Keratinocyte (primary cell): Measurements from ENCODE around the gene MTR. TPM values are rescaled to one million over a fixed set of nuclear protein-coding genes. Genes with fewer than 3 reads are reported as not detected.
A peak's percentile ranks its signal among the peaks of the same experiment; 100 is the strongest.

Experiments used
- DNase-seq: peaks from one replicate; pipeline ENCODE4 v3.0.0-alpha.2; 2011; ENCODE audit warnings: low read depth, missing footprints, low spot score
- FAIRE-seq: peaks from 2 replicates; lab custom pipeline; 2011; peaks lifted over from hg19 to GRCh38; lab: Jason Lieb, UNC
- H2AFZ ChIP-seq: 2 replicates; pipeline ENCODE4 v1.6.0; 2012; ENCODE audit warnings: low read length, control low read depth, inconsistent platforms; ENCODE audit not compliant: control insufficient read depth
- H3K27ac ChIP-seq: 2 replicates; pipeline ENCODE4 v1.5.1; 2011; ENCODE audit warnings: low read length; ENCODE audit not compliant: control insufficient read depth, insufficient read depth
- H3K27me3 ChIP-seq: 3 replicates; pipeline ENCODE4 v1.6.0; 2011; ENCODE audit warnings: low read length; ENCODE audit not compliant: control insufficient read depth, insufficient read depth; ENCODE audit errors: extremely low read depth
- H3K36me3 ChIP-seq, 2 experiments: 2 replicates in 1 of 2; 3 replicates in 1 of 2; pipeline ENCODE4 v1.5.1; 2011; ENCODE audit warnings: low read length in 2 of 2, mild to moderate bottlenecking in 1 of 2; ENCODE audit not compliant: control insufficient read depth in 2 of 2, insufficient read depth in 2 of 2; ENCODE audit errors: extremely low read depth in 1 of 2
- H3K4me1 ChIP-seq: 3 replicates; pipeline ENCODE4 v1.5.1; 2011; ENCODE audit warnings: low read length; ENCODE audit not compliant: control insufficient read depth, insufficient read depth; ENCODE audit errors: extremely low read depth
- H3K4me2 ChIP-seq: 3 replicates; pipeline ENCODE4 v1.6.0; 2011; ENCODE audit warnings: low read depth, low read length; ENCODE audit not compliant: control insufficient read depth, insufficient read depth; ENCODE audit errors: extremely low read depth
- H3K4me3 ChIP-seq, 3 experiments: fragments of 200-600 bp in 1 of 3; sonication (generic) in 1 of 3; 2 replicates in 2 of 3; 3 replicates in 1 of 3; pipeline ENCODE4 v1.5.1; 2011 to 2016; ENCODE audit warnings: low read length in 3 of 3, mild to moderate bottlenecking in 3 of 3, control low read depth in 2 of 3, inconsistent platforms in 1 of 3, low read depth in 1 of 3, mixed read lengths in 1 of 3, mixed run types in 1 of 3, moderate library complexity in 1 of 3; ENCODE audit not compliant: control insufficient read depth in 2 of 3, insufficient read depth in 2 of 3; ENCODE audit errors: extremely low read depth in 1 of 3
- H3K79me2 ChIP-seq: 2 replicates; pipeline ENCODE4 v1.6.0; 2012; ENCODE audit warnings: low read length; ENCODE audit not compliant: control insufficient read depth, insufficient read depth
- H3K9ac ChIP-seq: 3 replicates; pipeline ENCODE4 v1.6.0; 2011; ENCODE audit warnings: low read length; ENCODE audit not compliant: control insufficient read depth, insufficient read depth; ENCODE audit errors: extremely low read depth
- H3K9me1 ChIP-seq: 3 replicates; pipeline ENCODE4 v1.6.0; 2011; ENCODE audit warnings: low read length; ENCODE audit not compliant: control insufficient read depth, insufficient read depth; ENCODE audit errors: extremely low read depth
- H3K9me3 ChIP-seq: 2 replicates; pipeline ENCODE4 v1.5.1; 2012; ENCODE audit warnings: low read depth, low read length; ENCODE audit not compliant: control insufficient read depth
- H4K20me1 ChIP-seq: 3 replicates; pipeline ENCODE4 v1.6.0; 2011; ENCODE audit warnings: low read length; ENCODE audit not compliant: control insufficient read depth, insufficient read depth; ENCODE audit errors: extremely low read depth
- EZH2 ChIP-seq: IDR thresholded peaks from one replicate; pipeline ENCODE4 v1.6.1; 2012; ENCODE audit warnings: inconsistent platforms, mild to moderate bottlenecking, low read length, moderate library complexity
- dilution Hi-C: fragments of 300-500 bp; cut with MboI; formaldehyde crosslinking; loops from one replicate; pipeline ENCODE4 v1.7.0; 2020; ENCODE audit warnings: low sequenced_read_pairs; ENCODE audit not compliant: extremely low pct_ligation_motif_present
- polyA plus RNA-seq, 5 experiments: library from polyadenylated mRNA; depleted of rRNA in 3 of 5; stranded (reverse) in 3 of 5; stranded (forward) in 1 of 5; unstranded in 1 of 5; fragments of >200 nt; gene quantifications; 1 replicate in 1 of 5; 2 replicates in 3 of 5; 3 replicates in 1 of 5; pipeline versions ENCODE4 v1.2.1 to v1.2.3, GENCODE V29; 2011 to 2012; ENCODE audit warnings: missing spikeins in 2 of 5, low read depth in 1 of 5, low replicate concordance in 1 of 5
- TF ChIP-seq, protein P1 (sequence below), 3 experiments: IDR thresholded peaks in 1 of 3; conservative IDR thresholded peaks in 1 of 3; optimal IDR thresholded peaks in 1 of 3; 2 replicates in 2 of 3; 3 replicates in 1 of 3; pipeline versions ENCODE3 to v1.5.1; 2011; ENCODE audit warnings: low read length in 3 of 3, mild to moderate bottlenecking in 3 of 3, moderate library complexity in 2 of 3, control low read depth in 1 of 3, inconsistent platforms in 1 of 3; ENCODE audit not compliant: insufficient read depth in 2 of 3; ENCODE audit errors: extremely low read depth in 1 of 3

MTR gene
- polyA plus RNA-seq, 1 donor (not counting 4 experiments of a cell fraction or from before 2014, with no cell fraction given) = 14.3 TPM

DNA sequence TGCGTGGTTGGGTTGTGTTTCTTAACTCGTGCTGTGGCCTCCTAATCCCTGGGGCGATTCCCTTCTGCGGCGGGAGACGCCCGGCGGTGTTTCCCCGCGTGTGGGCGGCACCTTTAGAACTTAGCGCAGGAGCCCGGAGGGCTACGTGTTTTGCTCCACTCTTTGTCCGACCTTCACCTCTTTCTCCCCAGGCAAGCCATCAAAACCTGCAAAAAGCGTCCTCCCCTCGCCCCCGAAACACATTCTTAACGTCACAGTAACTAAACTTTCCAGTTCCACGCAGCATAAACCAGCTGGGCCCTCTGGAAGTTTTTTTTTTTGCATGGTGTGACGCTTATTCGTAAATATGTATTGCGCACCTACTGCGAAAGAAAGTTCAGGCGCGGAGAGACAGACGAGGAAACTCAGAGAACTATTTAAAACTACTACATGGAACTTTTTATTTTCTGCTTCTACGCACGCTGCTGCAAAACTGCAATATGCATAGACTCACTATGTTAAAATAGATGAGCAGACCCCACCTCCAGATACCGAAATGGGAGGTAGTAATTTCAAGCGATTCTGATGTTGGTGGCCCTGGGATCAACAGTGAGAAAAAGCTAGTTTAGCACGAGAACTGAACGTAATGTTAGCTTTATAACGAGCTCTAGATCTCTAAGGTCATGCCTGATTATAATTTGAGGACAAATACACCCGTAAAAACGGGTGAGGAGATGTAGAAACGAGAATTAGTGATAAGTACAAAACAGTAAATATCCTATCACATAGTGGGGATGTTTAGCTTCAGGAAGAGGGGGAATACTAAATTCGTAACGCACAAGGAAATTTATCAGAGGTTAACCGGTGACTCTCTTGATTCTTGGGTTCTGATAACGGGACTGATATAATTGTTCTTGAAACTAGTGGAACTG is 920 bp downstream of the MTR start:
- Histone ChIP-seq H3K79me2 (peaks cover 35% of the 10 kb centered on the region), H3K9me1 (no peaks in the 10 kb centered on the region), H3K4me1 (peaks cover 16% of the 10 kb centered on the region), H3K27ac (peak overlapping the region; percentile 96), H3K4me3 (peak overlapping the region; percentile 91 to 99 (median 97)), H2AFZ (peak overlapping the region; percentile 98), H3K9ac (peak overlapping the region; percentile 98), H3K36me3 (no peaks in the 10 kb centered on the region), H4K20me1 (no peaks in the 10 kb centered on the region), H3K4me2 (peak overlapping the region; percentile 99), H3K27me3 (no peaks in the 10 kb centered on the region), H3K9me3 (no peaks in the 10 kb centered on the region)
- DNase-seq (peak; percentile 4), FAIRE-seq (no peak)
- dilution Hi-C loops = no loop called here
- TF ChIP-seq EZH2 = no peak
- TF ChIP-seq, protein P1, sequence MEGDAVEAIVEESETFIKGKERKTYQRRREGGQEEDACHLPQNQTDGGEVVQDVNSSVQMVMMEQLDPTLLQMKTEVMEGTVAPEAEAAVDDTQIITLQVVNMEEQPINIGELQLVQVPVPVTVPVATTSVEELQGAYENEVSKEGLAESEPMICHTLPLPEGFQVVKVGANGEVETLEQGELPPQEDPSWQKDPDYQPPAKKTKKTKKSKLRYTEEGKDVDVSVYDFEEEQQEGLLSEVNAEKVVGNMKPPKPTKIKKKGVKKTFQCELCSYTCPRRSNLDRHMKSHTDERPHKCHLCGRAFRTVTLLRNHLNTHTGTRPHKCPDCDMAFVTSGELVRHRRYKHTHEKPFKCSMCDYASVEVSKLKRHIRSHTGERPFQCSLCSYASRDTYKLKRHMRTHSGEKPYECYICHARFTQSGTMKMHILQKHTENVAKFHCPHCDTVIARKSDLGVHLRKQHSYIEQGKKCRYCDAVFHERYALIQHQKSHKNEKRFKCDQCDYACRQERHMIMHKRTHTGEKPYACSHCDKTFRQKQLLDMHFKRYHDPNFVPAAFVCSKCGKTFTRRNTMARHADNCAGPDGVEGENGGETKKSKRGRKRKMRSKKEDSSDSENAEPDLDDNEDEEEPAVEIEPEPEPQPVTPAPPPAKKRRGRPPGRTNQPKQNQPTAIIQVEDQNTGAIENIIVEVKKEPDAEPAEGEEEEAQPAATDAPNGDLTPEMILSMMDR (optimal IDR thresholded peaks at IDR 0.05 in 1 of 3, IDR thresholded peaks at IDR 0.05 in 1 of 3, conservative IDR thresholded peaks at IDR 0.05 in 1 of 3; ENCODE audit: extremely low read depth in 1 of 3, insufficient read depth in 2 of 3, low read length in 3 of 3) = no peak

DNA sequence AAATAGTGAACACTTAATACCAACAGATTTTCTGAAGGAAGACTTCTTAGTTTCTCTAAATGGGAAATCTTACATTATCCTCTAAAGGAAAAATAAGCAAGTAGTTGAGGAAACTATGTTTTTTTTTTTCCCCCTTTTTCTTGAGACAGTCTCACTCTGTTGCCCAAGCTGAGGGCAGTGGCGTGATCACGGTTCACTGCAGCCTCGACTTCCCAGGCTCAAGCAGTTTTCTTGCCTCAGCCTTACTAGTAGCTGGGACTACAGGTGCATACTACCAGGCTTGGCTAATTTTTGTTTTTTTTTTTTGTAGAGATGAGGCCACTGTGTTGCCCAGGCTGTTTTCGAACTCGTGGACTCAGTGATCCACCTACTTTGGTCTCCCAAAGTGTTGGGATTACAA is 3.9 kb downstream of the MTR start:
- dilution Hi-C loops = no loop called here
- H2AFZ ChIP-seq = no peak overlapping the region
- FAIRE-seq (no peak), DNase-seq (no peak)
- TF ChIP-seq, protein P1 (optimal IDR thresholded peaks at IDR 0.05 in 1 of 3, IDR thresholded peaks at IDR 0.05 in 1 of 3, conservative IDR thresholded peaks at IDR 0.05 in 1 of 3; ENCODE audit: extremely low read depth in 1 of 3, insufficient read depth in 2 of 3, low read length in 3 of 3) = no peak
- TF ChIP-seq EZH2 = no peak
- H3K9me3 ChIP-seq = no peaks in the 10 kb centered on the region
- peaks cover 17% of the 10 kb centered on the region for H3K4me1 ChIP-seq
- no peaks in the 10 kb centered on the region for H3K9me1 ChIP-seq
- no peaks in the 10 kb centered on the region for H4K20me1 ChIP-seq
- H3K4me2 ChIP-seq = no peak overlapping the region
- H3K9ac ChIP-seq = no peak overlapping the region
- H3K27ac ChIP-seq = no peak overlapping the region
- H3K4me3 ChIP-seq = no peak overlapping the region
- peaks cover 51% of the 10 kb centered on the region for H3K79me2 ChIP-seq
- H3K27me3 ChIP-seq = no peaks in the 10 kb centered on the region
- H3K36me3 ChIP-seq = peaks cover 0 to 3% of the 10 kb centered on the region in 2 experiments
